Natural killer cell (primary cell): Measurements from ENCODE around the gene ST3GAL5. TPM values are rescaled to one million over a fixed set of nuclear protein-coding genes. Genes with fewer than 3 reads are reported as not detected.

ENCODE experiments used
- ATAC-seq, 3 donors: fragments of 150-1000 bp in 2 of 3; fragments of 200-7000 bp in 1 of 3; cut with Tn5 transposase; 1 replicate in 1 of 3; 2 replicates in 2 of 3; pipeline ENCODE4 v1.10.0; 2021; ENCODE audit warnings: mild to moderate bottlenecking in 2 of 3, moderate library complexity in 2 of 3
- DNase-seq, 2 donors: peaks; one replicate each; pipeline versions ENCODE4 v3.0.0 to v3.0.0-alpha.2; 2013 to 2021; ENCODE audit warnings: mixed read lengths in 1 of 2
- H3K27ac ChIP-seq: one replicate; pipeline ENCODE4 v1.5.1; 2013; ENCODE audit warnings: mild to moderate bottlenecking, low read length
- H3K27me3 ChIP-seq: one replicate; pipeline ENCODE4 v1.6.1; 2013; ENCODE audit warnings: low read length; ENCODE audit not compliant: control insufficient read depth, insufficient read depth
- H3K36me3 ChIP-seq: one replicate; pipeline ENCODE4 v1.6.1; 2013; ENCODE audit warnings: low read length; ENCODE audit not compliant: control insufficient read depth, insufficient read depth
- H3K4me1 ChIP-seq: one replicate; pipeline ENCODE4 v1.6.1; 2013; ENCODE audit warnings: low read length; ENCODE audit not compliant: control insufficient read depth, insufficient read depth
- H3K4me3 ChIP-seq: one replicate; pipeline ENCODE4 v1.5.1; 2013; ENCODE audit warnings: low read length
- H3K9me3 ChIP-seq: one replicate; pipeline ENCODE4 v1.6.1; 2013; ENCODE audit warnings: low read length; ENCODE audit not compliant: control insufficient read depth, insufficient read depth
- H3K27ac Mint-ChIP-seq, 2 donors: one replicate each; pipeline ENCODE4 v1.8.0; 2022; ENCODE audit warnings: mild to moderate bottlenecking in 2 of 2, mixed read lengths in 2 of 2, moderate library complexity in 1 of 2
- H3K27me3 Mint-ChIP-seq, 2 donors: one replicate each; pipeline ENCODE4 v1.8.0; 2022; ENCODE audit warnings: low read depth in 2 of 2, mixed read lengths in 2 of 2
- H3K36me3 Mint-ChIP-seq: one replicate; pipeline ENCODE4 v1.8.0; 2022; ENCODE audit warnings: mixed read lengths
- H3K4me1 Mint-ChIP-seq, 2 donors: one replicate each; pipeline ENCODE4 v1.8.0; 2022; ENCODE audit warnings: mixed read lengths in 2 of 2
- H3K4me3 Mint-ChIP-seq: one replicate; pipeline ENCODE4 v1.8.0; 2022; ENCODE audit warnings: mild to moderate bottlenecking, moderate library complexity, mixed read lengths
- H3K9me3 Mint-ChIP-seq, 2 donors: one replicate each; pipeline ENCODE4 v1.8.0; 2022; ENCODE audit warnings: mixed read lengths in 2 of 2
- CTCF ChIP-seq: fragments of 200-600 bp; IDR thresholded peaks from one replicate; pipeline ENCODE4 v1.8.0; 2022; ENCODE audit warnings: antibody characterized with exemption
- WGBS: methylation state at CpG from one replicate; pipeline ENCODE4 v1.1.7; 2013; ENCODE audit warnings: missing lambda C conversion rate; ENCODE audit not compliant: insufficient coverage; 5-methylcytosine and 5-hydroxymethylcytosine counted together
- intact Hi-C: fragments of 100-400 bp; cut with micrococcal nuclease; formaldehyde crosslinking; loops from one replicate; pipeline ENCODE4 v1.14.2; 2022
- total RNA-seq, 4 donors: library from RNA; stranded (reverse); fragments of 120-200 nt in 1 of 4; gene quantifications; one replicate each; pipeline versions ENCODE4 v1.2.3 to v1.2.4, GENCODE V29; 2013 to 2022

Gene ST3GAL5
- total RNA-seq, 3 donors from 2014 or later (not counting 1 experiment from before 2014, with no cell fraction given) = 54.6 to 72.4 (median 66.1) TPM

GRCh38 chr2:85800586-85800985 lies 88.2 kb downstream of the ST3GAL5 start:
- DNase-seq (no peak), ATAC-seq (no peak)
- H3K9me3 ChIP-seq = no peaks in the 10 kb centered on the region
- H3K9me3 Mint-ChIP-seq = no peaks in the 10 kb centered on the region
- no peak for TF ChIP-seq CTCF
- no peaks in the 10 kb centered on the region for H3K36me3 Mint-ChIP-seq
- WGBS = 88% methylated on average over 3 of the region's 3 CpGs
- H3K27me3 ChIP-seq = no peaks in the 10 kb centered on the region
- intact Hi-C loops = no loop called here
- peaks cover 13 to 19% of the 10 kb centered on the region in 2 donors for H3K4me1 Mint-ChIP-seq
- peaks cover 9% of the 10 kb centered on the region for H3K4me1 ChIP-seq
- no peak overlapping the region for H3K27ac ChIP-seq
- no peak overlapping the region for H3K4me3 Mint-ChIP-seq
- no peak overlapping the region for H3K4me3 ChIP-seq
- no peak overlapping the region for H3K27ac Mint-ChIP-seq
- H3K36me3 ChIP-seq = no peaks in the 10 kb centered on the region
- peaks cover 9 to 17% of the 10 kb centered on the region in 2 donors for H3K27me3 Mint-ChIP-seq

GRCh38 chr2:85799215-85799956 lies 89.4 kb downstream of the ST3GAL5 start:
- H3K27ac Mint-ChIP-seq = no peak overlapping the region
- Histone ChIP-seq H3K9me3 (no peaks in the 10 kb centered on the region), H3K36me3 (no peaks in the 10 kb centered on the region), H3K4me3 (no peak overlapping the region), H3K27me3 (no peaks in the 10 kb centered on the region), H3K27ac (no peak overlapping the region), H3K4me1 (peaks cover 5% of the 10 kb centered on the region)
- no peak for TF ChIP-seq CTCF
- H3K4me3 Mint-ChIP-seq = no peak overlapping the region
- DNase-seq (no peak), ATAC-seq (no peak)
- peaks cover 9 to 17% of the 10 kb centered on the region in 2 donors for H3K27me3 Mint-ChIP-seq
- no peaks in the 10 kb centered on the region for H3K9me3 Mint-ChIP-seq
- peaks cover 9% of the 10 kb centered on the region in 2 donors for H3K4me1 Mint-ChIP-seq
- 79% methylated on average over 11 of the region's 11 CpGs for WGBS
- H3K36me3 Mint-ChIP-seq = no peaks in the 10 kb centered on the region
- intact Hi-C loops = no loop called here

GRCh38 chr2:85797921-85798320 lies 90.9 kb downstream of the ST3GAL5 start:
- Histone ChIP-seq H3K36me3 (no peaks in the 10 kb centered on the region), H3K4me3 (no peak overlapping the region), H3K9me3 (no peaks in the 10 kb centered on the region), H3K4me1 (no peaks in the 10 kb centered on the region), H3K27me3 (no peaks in the 10 kb centered on the region), H3K27ac (no peak overlapping the region)
- TF ChIP-seq CTCF = no peak
- WGBS = 81% methylated on average over 6 of the region's 6 CpGs
- H3K27me3 Mint-ChIP-seq = peaks cover 14 to 21% of the 10 kb centered on the region in 2 donors
- H3K9me3 Mint-ChIP-seq = no peaks in the 10 kb centered on the region
- no peak for ATAC-seq
- no peak overlapping the region for H3K4me3 Mint-ChIP-seq
- no peaks in the 10 kb centered on the region for H3K4me1 Mint-ChIP-seq
- DNase-seq = no peak
- no peak overlapping the region for H3K27ac Mint-ChIP-seq
- H3K36me3 Mint-ChIP-seq = no peaks in the 10 kb centered on the region
- intact Hi-C loops = no loop called here

GRCh38 chr2:85797263-85797660 lies 91.5 kb downstream of the ST3GAL5 start:
- 92% methylated on average over 13 of the region's 13 CpGs for WGBS
- H3K9me3 ChIP-seq = no peaks in the 10 kb centered on the region
- Mint-ChIP-seq H3K4me1 (no peaks in the 10 kb centered on the region), H3K4me3 (no peak overlapping the region), H3K27me3 (peaks cover 20 to 28% of the 10 kb centered on the region in 2 donors), H3K9me3 (no peaks in the 10 kb centered on the region), H3K36me3 (no peaks in the 10 kb centered on the region), H3K27ac (no peak overlapping the region)
- ATAC-seq (no peak), DNase-seq (no peak)
- no peak for TF ChIP-seq CTCF
- no peak overlapping the region for H3K27ac ChIP-seq
- no peaks in the 10 kb centered on the region for H3K4me1 ChIP-seq
- intact Hi-C loops = no loop called here
- no peaks in the 10 kb centered on the region for H3K27me3 ChIP-seq
- no peaks in the 10 kb centered on the region for H3K36me3 ChIP-seq
- no peak overlapping the region for H3K4me3 ChIP-seq
